Keratinocyte (primary cell): ENCODE results near the gene RNF4. TPM values are rescaled to one million over a fixed set of nuclear protein-coding genes. Genes with fewer than 3 reads are reported as not detected.

Source experiments
- DNase-seq: peaks from one replicate; pipeline ENCODE4 v3.0.0-alpha.2; 2011; ENCODE audit warnings: low read depth, missing footprints, low spot score
- FAIRE-seq: peaks from 2 replicates; lab custom pipeline; 2011; peaks lifted over from hg19 to GRCh38; lab: Jason Lieb, UNC
- H2AFZ ChIP-seq: 2 replicates; pipeline ENCODE4 v1.6.0; 2012; ENCODE audit warnings: low read length, control low read depth, inconsistent platforms; ENCODE audit not compliant: control insufficient read depth
- H3K27ac ChIP-seq: 2 replicates; pipeline ENCODE4 v1.5.1; 2011; ENCODE audit warnings: low read length; ENCODE audit not compliant: control insufficient read depth, insufficient read depth
- H3K27me3 ChIP-seq: 3 replicates; pipeline ENCODE4 v1.6.0; 2011; ENCODE audit warnings: low read length; ENCODE audit not compliant: control insufficient read depth, insufficient read depth; ENCODE audit errors: extremely low read depth
- H3K36me3 ChIP-seq, 2 experiments: 2 replicates in 1 of 2; 3 replicates in 1 of 2; pipeline ENCODE4 v1.5.1; 2011; ENCODE audit warnings: low read length in 2 of 2, mild to moderate bottlenecking in 1 of 2; ENCODE audit not compliant: control insufficient read depth in 2 of 2, insufficient read depth in 2 of 2; ENCODE audit errors: extremely low read depth in 1 of 2
- H3K4me1 ChIP-seq: 3 replicates; pipeline ENCODE4 v1.5.1; 2011; ENCODE audit warnings: low read length; ENCODE audit not compliant: control insufficient read depth, insufficient read depth; ENCODE audit errors: extremely low read depth
- H3K4me2 ChIP-seq: 3 replicates; pipeline ENCODE4 v1.6.0; 2011; ENCODE audit warnings: low read depth, low read length; ENCODE audit not compliant: control insufficient read depth, insufficient read depth; ENCODE audit errors: extremely low read depth
- H3K4me3 ChIP-seq, 3 experiments: fragments of 200-600 bp in 1 of 3; sonication (generic) in 1 of 3; 2 replicates in 2 of 3; 3 replicates in 1 of 3; pipeline ENCODE4 v1.5.1; 2011 to 2016; ENCODE audit warnings: low read length in 3 of 3, mild to moderate bottlenecking in 3 of 3, control low read depth in 2 of 3, inconsistent platforms in 1 of 3, low read depth in 1 of 3, mixed read lengths in 1 of 3, mixed run types in 1 of 3, moderate library complexity in 1 of 3; ENCODE audit not compliant: control insufficient read depth in 2 of 3, insufficient read depth in 2 of 3; ENCODE audit errors: extremely low read depth in 1 of 3
- H3K79me2 ChIP-seq: 2 replicates; pipeline ENCODE4 v1.6.0; 2012; ENCODE audit warnings: low read length; ENCODE audit not compliant: control insufficient read depth, insufficient read depth
- H3K9ac ChIP-seq: 3 replicates; pipeline ENCODE4 v1.6.0; 2011; ENCODE audit warnings: low read length; ENCODE audit not compliant: control insufficient read depth, insufficient read depth; ENCODE audit errors: extremely low read depth
- H3K9me1 ChIP-seq: 3 replicates; pipeline ENCODE4 v1.6.0; 2011; ENCODE audit warnings: low read length; ENCODE audit not compliant: control insufficient read depth, insufficient read depth; ENCODE audit errors: extremely low read depth
- H3K9me3 ChIP-seq: 2 replicates; pipeline ENCODE4 v1.5.1; 2012; ENCODE audit warnings: low read depth, low read length; ENCODE audit not compliant: control insufficient read depth
- H4K20me1 ChIP-seq: 3 replicates; pipeline ENCODE4 v1.6.0; 2011; ENCODE audit warnings: low read length; ENCODE audit not compliant: control insufficient read depth, insufficient read depth; ENCODE audit errors: extremely low read depth
- EZH2 ChIP-seq: IDR thresholded peaks from one replicate; pipeline ENCODE4 v1.6.1; 2012; ENCODE audit warnings: inconsistent platforms, mild to moderate bottlenecking, low read length, moderate library complexity
- dilution Hi-C: fragments of 300-500 bp; cut with MboI; formaldehyde crosslinking; loops from one replicate; pipeline ENCODE4 v1.7.0; 2020; ENCODE audit warnings: low sequenced_read_pairs; ENCODE audit not compliant: extremely low pct_ligation_motif_present
- polyA plus RNA-seq, 5 experiments: library from polyadenylated mRNA; depleted of rRNA in 3 of 5; stranded (reverse) in 3 of 5; stranded (forward) in 1 of 5; unstranded in 1 of 5; fragments of >200 nt; gene quantifications; 1 replicate in 1 of 5; 2 replicates in 3 of 5; 3 replicates in 1 of 5; pipeline versions ENCODE4 v1.2.1 to v1.2.3, GENCODE V29; 2011 to 2012; ENCODE audit warnings: missing spikeins in 2 of 5, low read depth in 1 of 5, low replicate concordance in 1 of 5
- TF ChIP-seq, protein P1 (sequence below), 3 experiments: IDR thresholded peaks in 1 of 3; conservative IDR thresholded peaks in 1 of 3; optimal IDR thresholded peaks in 1 of 3; 2 replicates in 2 of 3; 3 replicates in 1 of 3; pipeline versions ENCODE3 to v1.5.1; 2011; ENCODE audit warnings: low read length in 3 of 3, mild to moderate bottlenecking in 3 of 3, moderate library complexity in 2 of 3, control low read depth in 1 of 3, inconsistent platforms in 1 of 3; ENCODE audit not compliant: insufficient read depth in 2 of 3; ENCODE audit errors: extremely low read depth in 1 of 3

Gene RNF4
- polyA plus RNA-seq, 1 donor (not counting 4 experiments of a cell fraction or from before 2014, with no cell fraction given) = 63.6 TPM

DNA sequence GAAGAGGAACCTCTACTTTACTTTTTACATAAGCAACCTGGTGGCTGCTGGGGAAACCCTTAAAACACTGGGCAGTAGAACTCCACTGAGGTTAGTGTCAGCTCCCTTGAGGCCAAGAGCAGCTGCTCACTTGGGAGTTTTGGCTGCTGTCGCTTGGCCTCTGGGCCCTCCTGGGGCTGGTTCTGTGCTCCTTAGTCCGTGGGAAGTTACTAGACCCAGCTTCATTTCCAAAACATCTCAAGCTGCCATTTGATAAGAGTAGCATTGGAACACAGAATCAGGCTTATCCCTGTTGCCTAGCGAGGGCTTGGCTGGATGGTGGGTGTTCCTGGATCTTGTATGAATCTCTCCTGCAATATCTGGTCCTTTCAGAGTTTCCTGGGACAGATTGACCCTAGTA lies 26.1 kb downstream of the RNF4 start:
- H4K20me1 ChIP-seq = no peaks in the 10 kb centered on the region
- FAIRE-seq = no peak
- peaks cover 48% of the 10 kb centered on the region for H3K79me2 ChIP-seq

DNA sequence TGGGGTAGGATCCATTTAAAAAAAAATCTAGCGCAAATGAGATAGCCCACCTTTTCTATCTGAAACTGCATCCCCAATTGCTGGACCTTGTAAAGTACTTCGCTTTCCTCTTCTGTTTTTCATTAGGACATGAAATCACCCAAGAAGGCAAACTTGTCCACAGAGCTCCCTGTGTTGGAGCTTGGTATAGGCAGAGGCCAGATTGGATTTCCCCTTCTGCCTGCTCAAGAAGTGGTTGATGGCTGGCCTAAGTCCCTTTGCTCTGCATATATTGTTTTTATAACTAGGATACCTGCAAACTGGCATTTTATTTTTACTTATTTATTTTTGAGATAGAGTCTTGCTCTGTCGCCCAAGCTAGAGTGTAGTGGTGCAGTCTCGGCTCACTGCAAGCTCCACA lies 28.4 kb downstream of the RNF4 start:
- FAIRE-seq = no peak
- no peak overlapping the region for H3K4me2 ChIP-seq
- H3K4me1 ChIP-seq = no peaks in the 10 kb centered on the region
- H3K79me2 ChIP-seq = peaks cover 43% of the 10 kb centered on the region
- TF ChIP-seq, protein P1, sequence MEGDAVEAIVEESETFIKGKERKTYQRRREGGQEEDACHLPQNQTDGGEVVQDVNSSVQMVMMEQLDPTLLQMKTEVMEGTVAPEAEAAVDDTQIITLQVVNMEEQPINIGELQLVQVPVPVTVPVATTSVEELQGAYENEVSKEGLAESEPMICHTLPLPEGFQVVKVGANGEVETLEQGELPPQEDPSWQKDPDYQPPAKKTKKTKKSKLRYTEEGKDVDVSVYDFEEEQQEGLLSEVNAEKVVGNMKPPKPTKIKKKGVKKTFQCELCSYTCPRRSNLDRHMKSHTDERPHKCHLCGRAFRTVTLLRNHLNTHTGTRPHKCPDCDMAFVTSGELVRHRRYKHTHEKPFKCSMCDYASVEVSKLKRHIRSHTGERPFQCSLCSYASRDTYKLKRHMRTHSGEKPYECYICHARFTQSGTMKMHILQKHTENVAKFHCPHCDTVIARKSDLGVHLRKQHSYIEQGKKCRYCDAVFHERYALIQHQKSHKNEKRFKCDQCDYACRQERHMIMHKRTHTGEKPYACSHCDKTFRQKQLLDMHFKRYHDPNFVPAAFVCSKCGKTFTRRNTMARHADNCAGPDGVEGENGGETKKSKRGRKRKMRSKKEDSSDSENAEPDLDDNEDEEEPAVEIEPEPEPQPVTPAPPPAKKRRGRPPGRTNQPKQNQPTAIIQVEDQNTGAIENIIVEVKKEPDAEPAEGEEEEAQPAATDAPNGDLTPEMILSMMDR (optimal IDR thresholded peaks at IDR 0.05 in 1 of 3, IDR thresholded peaks at IDR 0.05 in 1 of 3, conservative IDR thresholded peaks at IDR 0.05 in 1 of 3; ENCODE audit: extremely low read depth in 1 of 3, insufficient read depth in 2 of 3, low read length in 3 of 3) = no peak
- no peak for TF ChIP-seq EZH2
- dilution Hi-C loops = no loop called here
- peaks cover 41 to 46% of the 10 kb centered on the region in 2 experiments for H3K36me3 ChIP-seq
- peaks cover 2% of the 10 kb centered on the region for H4K20me1 ChIP-seq
- no peak overlapping the region for H3K9ac ChIP-seq
- peaks cover 2% of the 10 kb centered on the region for H3K9me1 ChIP-seq
- no peaks in the 10 kb centered on the region for H3K27me3 ChIP-seq
- H3K27ac ChIP-seq = no peak overlapping the region
- H3K9me3 ChIP-seq = no peaks in the 10 kb centered on the region
- DNase-seq = no peak
- no peak overlapping the region for H3K4me3 ChIP-seq
- H2AFZ ChIP-seq = no peak overlapping the region

More for the DNA sequence above, 26.1 kb downstream of the RNF4 start:
- dilution Hi-C loops = no loop called here
- no peak overlapping the region for H3K4me3 ChIP-seq
- DNase-seq = no peak
- peaks cover 30 to 37% of the 10 kb centered on the region in 2 experiments for H3K36me3 ChIP-seq
- H3K4me1 ChIP-seq = peaks cover 7% of the 10 kb centered on the region
- no peaks in the 10 kb centered on the region for H3K27me3 ChIP-seq
- H3K9ac ChIP-seq = no peak overlapping the region
- no peak overlapping the region for H3K27ac ChIP-seq
- H3K9me1 ChIP-seq = no peaks in the 10 kb centered on the region
- no peaks in the 10 kb centered on the region for H3K9me3 ChIP-seq
- TF ChIP-seq EZH2 = no peak
- TF ChIP-seq, protein P1 (optimal IDR thresholded peaks at IDR 0.05 in 1 of 3, IDR thresholded peaks at IDR 0.05 in 1 of 3, conservative IDR thresholded peaks at IDR 0.05 in 1 of 3; ENCODE audit: extremely low read depth in 1 of 3, insufficient read depth in 2 of 3, low read length in 3 of 3) = no peak
- no peak overlapping the region for H2AFZ ChIP-seq
- H3K4me2 ChIP-seq = no peak overlapping the region
